K562 (cell line): Measurements from ENCODE around the gene TRDN.

Experiments used
- CTCF ChIP-seq, 3 experiments: IDR thresholded peaks in 2 of 3; conservative IDR thresholded peaks in 1 of 3; 2 replicates each; pipeline ENCODE4 v1.5.1; 2011 to 2012; ENCODE audit warnings: low read length in 3 of 3, mild to moderate bottlenecking in 3 of 3, control low read depth in 2 of 3, improper control_type of control experiment in 1 of 3, inconsistent platforms in 1 of 3, low read depth in 1 of 3, mixed read lengths in 1 of 3, moderate library complexity in 1 of 3; ENCODE audit not compliant: insufficient read depth in 2 of 3
- ELF1 ChIP-seq: fragments of 200-800 bp; sonication (Bioruptor generic); IDR thresholded peaks from 2 replicates; pipeline ENCODE4 v1.6.1; 2016; ENCODE audit warnings: missing genetic modification characterization, missing compliant biosample characterization
- HNRNPH1 ChIP-seq: fragments of 200-400 bp; formaldehyde crosslinking; optimal IDR thresholded peaks from 2 replicates; pipeline ENCODE3; 2017; ENCODE audit warnings: low read depth, mild to moderate bottlenecking, low read length, moderate library complexity
- MXI1 ChIP-seq: IDR thresholded peaks from 2 replicates; pipeline ENCODE4 v1.6.1; 2011; ENCODE audit warnings: low read depth, mild to moderate bottlenecking, improper control_type of control experiment, low read length
- NFXL1 ChIP-seq: fragments of 450-650 bp; formaldehyde crosslinking; IDR thresholded peaks from 2 replicates; pipeline ENCODE4 v1.4.0; 2021; ENCODE audit warnings: mild to moderate bottlenecking
- SMAD3 ChIP-seq: fragments of 450-650 bp; formaldehyde crosslinking; conservative IDR thresholded peaks from 2 replicates; pipeline ENCODE4 v1.4.0; 2020; ENCODE audit warnings: mild to moderate bottlenecking

- TF ChIP-seq SMAD3 (CRISPR knock-in tag) (no peak), HNRNPH1 (no peak), MXI1 (no peak), NFXL1 (CRISPR knock-in tag) (no peak), CTCF (IDR thresholded peaks at IDR 0.05 in 2 of 3, conservative IDR thresholded peaks at IDR 0.05 in 1 of 3; ENCODE audit: insufficient read depth in 2 of 3, low read depth in 1 of 3, low read length in 3 of 3) (no peak), ELF1 (tag) (no peak)
Measured at GRCh38 chr6:123616942-123617341, 19.8 kb downstream of the TRDN start.
